Measurements from ENCODE around the gene FAM222A.

FAM222A gene

GRCh38 chr12:109776624-109777023, 63.0 kb downstream of the FAM222A start:
- no peak overlapping the region for H3K4me3 ChIP-seq (ENCODE audit: low read depth, low read length)
- in situ Hi-C loops (cut with HindIII; ENCODE audit: low sequenced_read_pairs) = loop anchor here (25.0 kb wide), 1 partner anchor 239 kb away; no protein-coding TSS in a partner anchor
- TF ChIP-seq CTCF (IDR thresholded peaks at IDR 0.05; ENCODE audit: low read depth, low read length, missing control alignments) = no peak
- no peak for DNase-seq (ENCODE audit: low read depth)

GRCh38 chr12:109777544-109777943, 63.9 kb downstream of the FAM222A start:
- DNase-seq (ENCODE audit: low read depth) = no peak
- no peak overlapping the region for H3K4me3 ChIP-seq (ENCODE audit: low read depth, low read length)
- no peak for TF ChIP-seq CTCF (IDR thresholded peaks at IDR 0.05; ENCODE audit: low read depth, low read length, missing control alignments)
- in situ Hi-C loops (cut with HindIII; ENCODE audit: low sequenced_read_pairs) = loop anchor here (25.0 kb wide), 1 partner anchor 240 kb away; no protein-coding TSS in a partner anchor

GRCh38 chr12:109778684-109779083, 65.1 kb downstream of the FAM222A start:
- H3K4me3 ChIP-seq (ENCODE audit: low read depth, low read length) = no peak overlapping the region
- in situ Hi-C loops (cut with HindIII; ENCODE audit: low sequenced_read_pairs) = loop anchor here (25.0 kb wide), 1 partner anchor 241 kb away; no protein-coding TSS in a partner anchor
- DNase-seq (ENCODE audit: low read depth) = no peak
- no peak for TF ChIP-seq CTCF (IDR thresholded peaks at IDR 0.05; ENCODE audit: low read depth, low read length, missing control alignments)

GRCh38 chr12:109779382-109779781, 65.8 kb downstream of the FAM222A start:
- DNase-seq (ENCODE audit: low read depth) = no peak
- no peak for TF ChIP-seq CTCF (IDR thresholded peaks at IDR 0.05; ENCODE audit: low read depth, low read length, missing control alignments)
- no peak overlapping the region for H3K4me3 ChIP-seq (ENCODE audit: low read depth, low read length)
- in situ Hi-C loops (cut with HindIII; ENCODE audit: low sequenced_read_pairs) = loop anchor here (25.0 kb wide), 1 partner anchor 242 kb away; no protein-coding TSS in a partner anchor

- in situ Hi-C loops (cut with HindIII; ENCODE audit: low sequenced_read_pairs) = loop anchor here (25.0 kb wide), 1 partner anchor 244 kb away; no protein-coding TSS in a partner anchor
- no peak for TF ChIP-seq CTCF (IDR thresholded peaks at IDR 0.05; ENCODE audit: low read depth, low read length, missing control alignments)
- H3K4me3 ChIP-seq (ENCODE audit: low read depth, low read length) = no peak overlapping the region
- DNase-seq (ENCODE audit: low read depth) = no peak
Measured at GRCh38 chr12:109781668-109782325, 68.2 kb downstream of the FAM222A start.

- in situ Hi-C loops (cut with HindIII; ENCODE audit: low sequenced_read_pairs) = loop anchor here (25.0 kb wide), 1 partner anchor 245 kb away; no protein-coding TSS in a partner anchor
- TF ChIP-seq CTCF (IDR thresholded peaks at IDR 0.05; ENCODE audit: low read depth, low read length, missing control alignments) = no peak
- no peak overlapping the region for H3K4me3 ChIP-seq (ENCODE audit: low read depth, low read length)
- no peak for DNase-seq (ENCODE audit: low read depth)
Measured at GRCh38 chr12:109782326-109782703, 68.7 kb downstream of the FAM222A start.
